Stimulated activated CD4-positive, alpha-beta T cell treated with anti-CD3 and anti-CD28 coated beads, TNF-alpha, amount 100 ng/mL, for 4 hours (primary cell): ENCODE data around the gene KCNK16.

Experiments used
- DNase-seq, 3 experiments: peaks; one replicate each; pipeline ENCODE4 v3.0.0-alpha.2; 2020; ENCODE audit warnings: low read depth in 3 of 3

KCNK16 gene

DNA sequence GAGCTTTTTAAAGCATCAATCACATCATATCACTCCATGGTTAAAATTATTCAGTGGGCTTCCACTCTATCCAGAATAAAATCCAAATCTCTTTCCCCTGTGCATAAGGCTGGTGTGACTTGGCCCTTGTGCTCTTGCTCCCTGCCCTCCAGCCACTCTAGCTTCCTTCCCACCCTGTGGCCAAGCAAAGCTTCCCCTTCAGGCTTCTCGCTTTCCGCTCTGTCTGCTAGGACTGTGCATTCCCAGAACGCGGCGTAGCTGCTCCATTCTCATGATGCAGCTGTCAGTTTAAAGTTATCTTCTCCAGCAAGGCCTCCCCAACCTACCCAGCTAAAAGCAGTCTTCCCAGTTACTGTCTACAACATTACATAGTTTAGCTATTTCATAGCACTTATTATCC is 19.4 kb upstream of the KCNK16 start:
- no peak for DNase-seq

DNA sequence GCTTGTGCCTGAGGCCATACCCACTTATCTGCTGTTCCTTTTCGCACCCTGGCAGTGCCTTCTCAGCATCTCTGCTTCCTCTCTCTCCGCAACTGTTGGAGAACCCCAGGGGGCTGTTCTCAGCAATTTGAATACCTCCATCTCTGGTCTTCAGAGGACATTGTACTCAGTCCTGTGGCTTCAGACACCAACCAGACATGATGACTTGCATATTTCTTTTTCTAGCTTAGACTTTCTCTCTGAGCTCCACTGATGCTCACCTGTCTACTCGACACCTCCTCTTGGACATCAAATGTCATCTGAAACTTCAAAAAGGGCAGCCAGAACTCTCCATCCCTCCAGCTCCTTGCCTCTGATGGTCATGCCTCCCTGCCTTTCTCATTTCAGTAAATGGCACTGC is 18.9 kb upstream of the KCNK16 start:
- no peak for DNase-seq

DNA sequence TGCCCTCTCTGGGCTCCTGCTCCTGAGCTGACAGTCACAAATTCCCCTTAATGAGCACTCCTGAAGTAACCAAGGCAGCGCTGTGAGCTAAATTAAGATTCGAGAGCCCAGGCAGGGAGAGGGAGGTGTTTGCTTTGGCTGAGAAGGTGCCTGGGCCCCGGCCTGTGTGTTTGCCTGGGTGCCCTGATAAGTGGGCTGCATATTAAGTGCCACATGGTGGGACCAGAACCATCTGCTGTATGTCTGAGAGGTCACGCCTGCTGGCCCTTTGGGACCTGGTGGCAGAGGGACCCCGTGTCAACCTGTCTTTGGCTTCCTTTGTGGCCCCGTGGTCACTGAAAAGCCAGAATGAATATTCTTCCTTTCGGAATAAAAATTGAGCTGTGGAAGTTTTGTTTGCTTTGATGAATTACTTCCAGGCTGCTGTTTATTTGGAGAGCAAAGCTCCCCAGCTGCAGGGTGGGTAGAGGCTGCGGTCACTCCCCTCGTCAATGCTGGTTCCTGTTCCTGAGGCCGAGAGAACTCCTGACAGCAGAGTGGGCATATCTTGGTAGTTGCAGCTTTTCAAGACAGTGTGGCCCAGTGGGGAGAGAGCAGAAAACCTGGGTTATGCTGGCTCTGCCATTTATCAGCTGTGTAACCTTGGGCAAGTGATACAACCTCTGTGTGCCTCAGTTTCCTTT is 17.5 kb upstream of the KCNK16 start:
- DNase-seq: no peak

- DNase-seq: no peak
These were observed 16.8 kb upstream of the KCNK16 start for GRCh38 chr6:39339096-39339867.

DNA sequence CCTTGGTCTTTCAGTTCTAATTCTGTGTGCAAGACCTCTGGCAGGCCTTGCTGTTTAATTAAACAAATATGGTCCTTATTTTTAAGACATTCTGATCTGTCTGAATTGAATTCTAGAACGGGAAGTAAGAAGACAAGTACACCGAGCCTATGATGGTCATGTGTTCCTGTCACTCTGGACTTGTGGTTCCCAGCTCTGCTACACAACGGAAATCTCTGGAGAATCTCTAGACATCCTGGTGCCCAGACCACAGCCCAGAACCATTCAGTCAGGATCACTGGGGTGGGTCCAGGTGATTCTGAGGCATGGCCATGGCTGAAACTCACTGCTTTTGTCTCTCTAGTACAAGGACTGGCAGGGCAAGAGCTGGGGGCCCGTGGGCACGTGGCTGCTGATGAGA is 15.9 kb upstream of the KCNK16 start:
- DNase-seq: no peak

DNA sequence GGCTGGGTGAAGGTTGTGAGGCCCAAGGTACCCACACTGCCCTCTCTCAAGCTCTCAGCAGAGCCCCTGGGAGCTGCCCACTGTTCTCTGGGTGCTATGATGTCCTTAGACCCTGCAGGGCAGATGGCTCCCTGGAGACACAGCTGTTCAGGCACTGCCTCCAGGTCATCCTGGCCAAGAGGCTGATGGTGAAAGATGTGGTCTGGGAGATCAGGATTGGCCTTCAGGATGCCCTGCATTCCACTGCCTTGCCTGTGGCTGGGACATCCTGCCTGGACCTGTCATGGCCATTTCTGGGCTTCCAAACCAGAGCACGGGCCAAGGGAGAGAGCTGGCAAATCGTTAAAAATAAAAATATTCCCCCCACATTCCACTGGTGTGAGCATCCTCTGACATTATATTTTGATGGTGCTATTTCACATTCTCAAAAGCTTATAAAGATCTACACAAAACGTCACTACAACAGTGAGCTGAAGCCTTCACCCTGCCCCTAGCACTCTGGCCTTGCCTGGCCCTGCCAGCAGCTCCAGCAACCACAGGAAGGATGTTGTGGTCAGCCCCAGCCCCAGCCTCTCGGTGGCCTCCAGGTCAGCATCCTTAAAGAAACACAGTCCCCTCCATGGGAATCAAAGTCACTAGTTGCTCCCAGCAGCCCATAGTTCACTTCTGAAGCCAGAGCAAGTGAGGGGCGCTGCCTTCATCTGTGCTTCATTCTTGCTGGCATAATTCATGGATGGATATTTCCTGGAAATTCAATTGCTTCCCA is 13.5 kb upstream of the KCNK16 start:
- no peak for DNase-seq

DNA sequence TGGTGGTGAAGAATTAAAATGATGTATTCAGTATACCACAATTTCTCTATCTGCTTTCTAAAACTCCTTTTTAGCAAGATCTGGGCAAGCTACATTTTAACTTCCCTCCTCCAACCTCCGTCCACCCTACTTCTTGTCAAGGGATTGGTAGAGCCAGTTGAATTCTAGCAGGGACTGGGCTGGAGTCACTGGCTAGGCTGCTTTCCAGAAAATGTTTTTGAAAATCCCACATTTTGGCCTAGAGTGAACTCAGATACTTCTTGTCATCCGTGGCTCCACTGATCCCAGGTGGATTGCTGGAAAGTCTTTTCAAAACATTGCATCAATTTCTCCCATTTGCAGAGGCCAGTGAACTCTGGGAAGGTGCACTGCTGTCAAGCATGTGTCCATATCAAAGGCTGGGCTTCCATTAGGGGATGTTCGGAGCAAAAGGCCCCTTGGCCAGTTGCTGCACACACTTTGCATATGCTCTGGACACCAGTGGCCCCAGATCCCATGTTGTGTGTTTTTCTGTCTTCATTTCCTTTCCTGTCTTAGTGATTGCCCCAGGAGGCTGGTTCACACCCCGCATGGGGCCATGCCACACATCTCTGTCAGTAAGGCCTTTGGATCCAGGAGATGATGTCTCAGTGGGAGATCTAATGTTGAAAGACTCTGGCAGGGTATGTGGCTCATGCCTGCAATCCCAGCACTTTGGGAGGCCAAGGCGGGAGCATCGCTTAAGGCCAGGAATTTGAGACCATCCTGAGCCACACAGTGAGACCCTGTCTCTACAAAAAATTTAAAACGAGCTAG is 11.3 kb upstream of the KCNK16 start:
- DNase-seq: no peak

- no peak for DNase-seq
These were observed 8.0 kb upstream of the KCNK16 start for GRCh38 chr6:39330476-39330875.

GRCh38 chr6:39330057-39330456 is 7.6 kb upstream of the KCNK16 start:
- DNase-seq: no peak

DNA sequence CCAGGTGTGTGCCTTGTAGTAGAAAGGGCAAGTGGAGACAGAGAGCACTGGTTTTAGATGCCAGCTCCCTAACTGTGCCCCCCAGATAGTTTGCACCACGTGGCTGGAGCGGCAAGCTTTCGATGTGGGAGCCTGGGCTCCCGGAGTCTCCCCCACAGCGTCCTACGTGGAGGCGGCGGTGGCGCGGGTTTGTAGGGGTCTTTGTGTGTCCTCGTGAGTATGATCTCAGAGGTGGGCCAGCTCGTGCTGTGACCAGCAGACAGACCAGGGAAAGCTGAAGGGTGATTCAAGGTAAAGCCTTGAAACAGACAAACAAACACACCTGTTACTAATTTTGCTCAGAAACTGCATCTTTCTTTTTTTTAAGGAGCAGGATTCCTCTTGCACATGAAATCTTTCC is 5.6 kb upstream of the KCNK16 start:
- DNase-seq: no peak

- DNase-seq: no peak
These were observed 5.0 kb upstream of the KCNK16 start for GRCh38 chr6:39327507-39327906.

- DNase-seq: no peak
These were observed 741 bp downstream of the KCNK16 start for GRCh38 chr6:39321761-39322160.

- DNase-seq: no peak
These were observed 2.0 kb downstream of the KCNK16 start for GRCh38 chr6:39320363-39320984.

GRCh38 chr6:39319621-39320362 is 2.7 kb downstream of the KCNK16 start:
- no peak for DNase-seq

- DNase-seq: no peak
These were observed 5.2 kb downstream of the KCNK16 start for GRCh38 chr6:39317256-39317655.

DNA sequence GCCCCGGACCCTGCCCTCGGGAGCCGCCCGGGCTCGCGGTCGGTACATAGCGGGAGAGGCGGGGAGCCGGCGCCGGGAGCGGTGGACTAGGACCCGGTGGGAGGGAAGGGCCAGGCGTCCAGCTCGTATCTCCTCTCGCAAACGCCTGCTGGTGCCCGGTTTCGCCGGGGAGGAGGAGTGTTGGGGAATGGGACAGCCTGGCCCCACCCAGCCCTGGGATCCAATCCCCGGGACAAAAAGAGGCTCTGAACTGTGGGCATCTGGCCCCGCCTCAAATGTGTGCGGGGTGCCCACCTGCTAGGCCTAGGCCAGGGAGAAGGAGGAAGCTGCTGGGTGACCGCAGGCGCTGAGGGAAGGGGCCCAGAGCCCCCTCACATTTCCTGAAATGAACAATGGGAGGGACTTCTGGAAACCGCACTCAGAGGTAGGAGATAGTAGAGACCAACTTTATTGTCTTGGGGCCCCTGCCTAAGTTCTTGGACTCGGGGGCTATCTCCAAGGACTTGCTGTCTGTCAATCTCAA is 8.2 kb downstream of the KCNK16 start, which contains the start of gene KCNK17:
Gene KCNK17, minus strand, starts transcription at position 147 of the 523 bp plus-strand sequence. Its CDS starts 99 bp downstream, at position 48.
- DNase-seq: no peak

DNA sequence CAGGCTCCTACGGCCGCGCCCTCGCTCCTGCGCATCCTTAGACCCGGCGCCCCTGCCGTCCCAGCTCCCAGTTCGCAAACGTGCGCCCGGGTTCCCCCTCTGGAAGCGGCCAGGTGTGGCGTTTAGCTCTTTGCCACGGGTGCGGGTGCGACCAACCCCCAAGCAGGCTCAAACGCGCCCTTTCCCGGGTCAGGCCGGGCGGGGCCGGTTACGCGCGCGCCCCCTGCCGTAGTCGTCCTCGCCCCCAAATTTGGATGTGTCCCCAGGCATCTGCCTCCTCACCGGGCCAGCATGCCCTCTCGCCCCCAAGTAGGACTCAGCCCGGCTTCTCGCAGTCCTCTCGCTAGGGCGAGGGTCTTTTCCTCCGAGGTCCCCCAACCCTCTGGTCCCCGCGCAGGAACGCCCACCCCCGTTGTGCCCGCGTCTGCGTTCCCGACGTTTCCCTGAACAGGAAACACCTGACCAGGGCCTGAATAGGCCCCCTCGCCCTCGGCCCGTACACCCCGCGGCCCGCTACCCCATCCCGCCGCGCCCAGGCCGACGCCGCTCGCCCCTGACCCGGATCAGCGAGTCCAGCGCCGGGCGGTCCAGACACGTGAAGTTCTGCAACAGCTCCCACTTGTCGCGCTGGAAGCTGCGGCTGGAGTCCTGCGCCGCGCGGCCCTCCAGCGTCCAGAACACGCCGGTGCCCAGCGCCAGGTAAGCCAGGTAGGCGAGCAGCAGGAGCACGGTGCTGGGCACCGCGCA is 8.8 kb downstream of the KCNK16 start:
- no peak for DNase-seq

DNA sequence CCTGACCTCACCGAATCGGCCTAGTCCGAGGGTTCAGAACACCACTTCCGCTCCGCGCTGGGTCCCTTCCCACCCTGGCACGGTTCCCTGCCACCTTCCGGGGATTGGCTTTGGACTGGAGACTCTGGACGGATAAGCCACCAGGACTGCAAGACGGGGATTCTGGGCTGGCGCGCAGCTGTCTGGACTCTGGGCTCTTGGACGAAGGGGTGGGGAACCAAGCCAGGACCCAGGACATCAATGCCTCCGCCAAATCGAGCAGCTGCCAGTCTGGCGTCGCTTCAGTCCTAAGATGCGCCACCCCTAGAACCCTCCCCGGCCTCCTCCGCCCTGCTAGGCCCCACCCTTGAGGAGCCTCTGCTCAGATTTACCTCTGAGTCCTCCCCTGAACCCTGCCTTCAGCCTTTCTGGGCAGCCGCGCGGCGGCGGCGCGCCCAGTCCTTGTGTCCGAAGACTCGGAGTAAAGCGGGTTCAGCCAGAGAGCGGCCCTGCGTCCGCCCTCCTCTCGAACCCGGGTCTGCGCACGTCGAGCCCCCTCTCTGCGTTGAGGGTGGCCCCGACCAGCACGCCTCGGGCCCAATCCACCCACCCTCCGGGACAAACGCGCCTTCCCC is 9.5 kb downstream of the KCNK16 start:
- no peak for DNase-seq

DNA sequence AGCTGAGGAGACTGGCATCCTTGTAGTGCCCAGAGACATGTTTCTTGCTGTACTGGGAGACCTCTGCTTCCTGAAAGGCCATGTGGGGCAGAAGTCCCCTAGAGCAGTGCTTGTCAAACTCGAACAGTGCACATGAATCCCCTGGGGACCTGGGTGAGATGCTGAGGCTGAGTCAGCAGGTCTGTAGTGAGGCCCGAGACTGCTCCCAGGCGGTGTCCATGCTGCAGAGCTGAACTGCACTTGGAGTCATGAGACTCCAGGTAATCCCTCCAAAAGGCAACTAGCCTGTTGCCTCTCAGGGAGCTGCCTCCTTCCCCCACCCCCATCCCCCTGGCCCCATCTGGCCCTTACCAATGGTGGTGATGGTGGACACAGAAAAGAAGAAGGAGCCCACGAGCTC is 12.0 kb downstream of the KCNK16 start:
- DNase-seq: no peak
